Smooth muscle cell of the umbilical artery (primary cell): ENCODE measurements around the gene ALDH1B1. TPM values are rescaled to one million over a fixed set of nuclear protein-coding genes. Genes with fewer than 3 reads are reported as not detected.

Experiments
- total RNA-seq: library from RNA; depleted of rRNA; stranded (reverse); fragments of >200 nt; gene quantifications from 2 replicates; pipeline ENCODE4 v1.2.3, GENCODE V29; 2014

Gene ALDH1B1
- 39.5 and 62.5 TPM in 2 replicates for total RNA-seq

GRCh38 chr9:38392235-38393127 lies at the start of gene ALDH1B1:
TSS of gene ALDH1B1 (plus strand) at chr9:38392702. CDS start at chr9:38395749, 3,047 bp downstream.

GRCh38 chr9:38423973-38424843 lies 31.7 kb downstream of the ALDH1B1 start, which contains the start of gene IGFBPL1:
TSS of gene IGFBPL1 (minus strand) at chr9:38424454. CDS start at chr9:38424424, 30 bp downstream.

Other genes starting within 250 kb of the ALDH1B1 start
- gene IGFBPL1, start 31.8 kb downstream of the ALDH1B1 start, total RNA-seq: 0.32 TPM in 1 of 2 replicates, not detected in the other
- not detected in 2 replicates for gene ANKRD18A, start 227.9 kb downstream of the ALDH1B1 start, total RNA-seq